SKM-1 treated with dmso at 0.1 percent for 144 hours (cell line): Measurements from ENCODE around the gene ANKRD17.
A peak's percentile ranks its signal among the peaks of the same experiment; 100 is the strongest.
"Not testable (repeated sequence)": the region's sequence is repeated elsewhere in the genome, so short reads cannot be mapped to it uniquely, and the experiment has no call there.

Experiments used
- DNase-seq: peaks from one replicate; lab custom pipeline; 2025; ENCODE audit not compliant: unreplicated experiment; lab: John Stamatoyannopoulos, UW

ANKRD17 gene

GRCh38 chr4:73206236-73206635, 52.4 kb downstream of the ANKRD17 start:
- no peak for DNase-seq

GRCh38 chr4:73205482-73205881, 53.1 kb downstream of the ANKRD17 start:
- DNase-seq = no peak

GRCh38 chr4:73203976-73204375, 54.6 kb downstream of the ANKRD17 start:
- not testable (repeated sequence) for DNase-seq

GRCh38 chr4:73197220-73197619, 61.4 kb downstream of the ANKRD17 start:
- DNase-seq = no peak

- DNase-seq = no peak
Measured at GRCh38 chr4:73194064-73194463, 64.5 kb downstream of the ANKRD17 start.

GRCh38 chr4:73193659-73194058, 64.9 kb downstream of the ANKRD17 start:
- no peak for DNase-seq

GRCh38 chr4:73193155-73193554, 65.4 kb downstream of the ANKRD17 start:
- DNase-seq = no peak

- no peak for DNase-seq
Measured at GRCh38 chr4:73189274-73189810, 69.3 kb downstream of the ANKRD17 start.

- no peak for DNase-seq
Measured at GRCh38 chr4:73187325-73187724, 71.3 kb downstream of the ANKRD17 start.

GRCh38 chr4:73185903-73186302, 72.7 kb downstream of the ANKRD17 start:
- no peak for DNase-seq

- peak; percentile 73 for DNase-seq
Measured at GRCh38 chr4:73181231-73181630, 77.4 kb downstream of the ANKRD17 start.

GRCh38 chr4:73178389-73178788, 80.2 kb downstream of the ANKRD17 start:
- no peak for DNase-seq

- no peak for DNase-seq
Measured at GRCh38 chr4:73172161-73172560, 86.4 kb downstream of the ANKRD17 start.

GRCh38 chr4:73170518-73171198, 87.9 kb downstream of the ANKRD17 start:
- no peak for DNase-seq

GRCh38 chr4:73166212-73166611, 92.4 kb downstream of the ANKRD17 start:
- no peak for DNase-seq

GRCh38 chr4:73161527-73162185, 96.9 kb downstream of the ANKRD17 start:
- no peak for DNase-seq

- no peak for DNase-seq
Measured at GRCh38 chr4:73156394-73156793, 102.2 kb downstream of the ANKRD17 start.

GRCh38 chr4:73152893-73153292, 105.7 kb downstream of the ANKRD17 start:
- no peak for DNase-seq

GRCh38 chr4:73142995-73143547, 115.5 kb downstream of the ANKRD17 start:
- no peak for DNase-seq

- DNase-seq = no peak
Measured at GRCh38 chr4:73139991-73140390, 118.6 kb downstream of the ANKRD17 start.

GRCh38 chr4:73139245-73139644, 119.4 kb downstream of the ANKRD17 start:
- no peak for DNase-seq

- DNase-seq = no peak
Measured at GRCh38 chr4:73137121-73137520, 121.5 kb downstream of the ANKRD17 start.
